GM15510 (cell line): ENCODE results near the gene CACNA1I.

Experiments used
- POLR2A ChIP-seq: IDR thresholded peaks from 3 replicates; pipeline ENCODE4 v1.6.1; 2011; ENCODE audit warnings: borderline replicate concordance; ENCODE audit not compliant: insufficient read length; ENCODE audit errors: extremely low read depth

The CACNA1I gene

DNA sequence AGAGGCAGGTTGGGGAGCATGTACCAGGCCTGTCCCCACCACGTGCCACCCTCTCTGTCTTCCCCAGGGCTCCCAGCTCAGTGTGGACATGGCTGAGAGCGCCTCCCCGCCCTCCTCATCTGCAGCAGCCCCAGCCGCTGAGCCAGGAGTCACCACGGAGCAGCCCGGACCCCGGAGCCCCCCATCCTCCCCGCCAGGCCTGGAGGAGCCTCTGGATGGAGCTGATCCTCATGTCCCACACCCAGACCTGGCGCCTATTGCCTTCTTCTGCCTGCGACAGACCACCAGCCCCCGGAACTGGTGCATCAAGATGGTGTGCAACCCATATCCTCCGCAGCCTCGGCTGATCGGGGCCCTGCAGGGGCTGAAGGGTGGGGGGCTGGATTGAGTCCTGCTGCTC lies at the start of gene CACNA1I:
TSS of gene CACNA1I (plus strand) at position 89 of the 400 bp plus-strand sequence. CDS start at position 89, 0 bp downstream.
- TF ChIP-seq POLR2A = no peak

DNA sequence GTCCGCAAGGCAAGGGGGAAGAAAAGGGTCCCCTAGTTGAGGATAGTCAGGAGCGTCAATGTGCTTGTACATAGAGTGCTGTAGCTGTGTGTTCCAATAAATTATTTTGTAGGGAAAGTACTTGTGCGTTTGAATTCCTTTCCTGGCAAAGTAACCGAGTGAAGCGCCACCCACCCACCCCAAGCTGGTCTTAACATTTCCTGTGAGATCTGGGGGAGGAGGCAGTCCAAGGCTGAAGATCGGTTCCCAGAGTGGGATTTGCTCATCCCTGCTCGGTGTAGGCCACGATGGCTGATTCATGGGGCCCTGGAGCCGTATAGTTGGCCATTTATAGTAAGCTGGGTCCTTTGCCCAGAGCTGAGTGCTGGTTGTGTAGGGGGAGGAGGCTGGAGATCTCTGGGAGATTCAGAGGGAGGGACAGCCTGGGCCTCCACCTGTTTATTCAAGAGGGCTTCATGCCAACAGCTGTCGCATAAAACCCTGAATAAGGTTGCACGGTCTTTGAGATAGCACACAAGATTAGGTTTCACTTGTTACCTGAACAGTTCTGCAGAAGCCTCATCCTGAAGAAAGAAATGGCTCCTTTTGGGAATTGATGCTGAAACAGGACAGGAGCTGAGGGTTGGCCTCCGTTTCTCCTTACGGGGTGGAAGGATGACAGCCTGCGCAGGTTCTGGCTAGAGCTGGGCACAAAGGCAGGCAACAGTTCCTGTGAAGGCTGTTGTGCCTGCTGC lies 47.8 kb upstream of the CACNA1I start:
- no peak for TF ChIP-seq POLR2A

DNA sequence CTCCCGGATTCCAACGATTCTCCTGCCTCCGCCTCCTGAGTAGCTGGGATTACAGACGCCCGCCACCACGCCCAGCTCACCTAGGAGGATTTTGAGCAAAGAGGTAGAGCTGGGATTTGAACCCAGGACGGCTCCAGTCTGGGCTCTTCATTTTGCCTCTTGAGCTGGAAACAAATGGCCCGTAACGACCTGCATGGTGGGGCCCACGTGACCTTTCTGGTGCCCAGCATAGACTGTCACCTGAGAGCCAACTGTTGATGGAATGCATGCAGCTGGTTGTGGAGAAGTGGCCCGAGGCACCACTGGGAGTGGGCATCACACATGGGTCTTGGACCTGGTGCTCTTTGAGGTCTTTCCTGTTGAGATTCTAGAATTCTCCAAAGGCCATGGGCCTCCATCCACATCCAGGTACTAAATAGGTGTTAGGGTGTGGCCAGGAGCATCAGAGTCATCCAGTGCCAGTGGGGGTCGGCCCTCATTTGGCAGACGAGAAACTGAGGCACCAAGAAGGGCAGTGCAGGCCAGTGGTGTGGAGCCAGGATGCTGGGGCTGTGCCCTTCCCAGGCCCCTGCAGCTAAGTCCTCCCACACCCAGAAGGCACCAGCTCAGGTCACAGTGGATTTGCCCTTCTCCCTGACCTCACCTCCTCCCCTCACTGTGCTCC lies 46.3 kb upstream of the CACNA1I start:
- no peak for TF ChIP-seq POLR2A

- peak; percentile 13 for TF ChIP-seq POLR2A
These were observed 45.5 kb upstream of the CACNA1I start for GRCh38 chr22:39524753-39525657.

DNA sequence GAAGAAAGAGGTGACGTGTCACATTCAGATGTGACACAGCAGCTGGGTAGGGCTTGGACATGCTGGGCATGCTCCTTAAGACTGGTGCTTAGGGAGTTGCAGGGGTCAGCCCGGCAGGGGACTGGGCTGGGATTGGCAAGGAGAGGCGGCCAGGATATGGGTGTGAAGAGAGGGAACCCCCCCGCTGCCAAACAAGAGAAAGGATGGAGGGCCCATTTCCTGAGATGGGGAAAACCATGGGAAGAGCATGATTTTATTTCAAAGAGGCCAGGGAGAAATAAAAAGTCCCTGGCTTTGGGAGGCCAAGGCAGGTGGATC lies 44.9 kb upstream of the CACNA1I start:
- peak; percentile 5 for TF ChIP-seq POLR2A

GRCh38 chr22:39526736-39527171 lies 43.8 kb upstream of the CACNA1I start:
- peak; percentile 33 for TF ChIP-seq POLR2A

DNA sequence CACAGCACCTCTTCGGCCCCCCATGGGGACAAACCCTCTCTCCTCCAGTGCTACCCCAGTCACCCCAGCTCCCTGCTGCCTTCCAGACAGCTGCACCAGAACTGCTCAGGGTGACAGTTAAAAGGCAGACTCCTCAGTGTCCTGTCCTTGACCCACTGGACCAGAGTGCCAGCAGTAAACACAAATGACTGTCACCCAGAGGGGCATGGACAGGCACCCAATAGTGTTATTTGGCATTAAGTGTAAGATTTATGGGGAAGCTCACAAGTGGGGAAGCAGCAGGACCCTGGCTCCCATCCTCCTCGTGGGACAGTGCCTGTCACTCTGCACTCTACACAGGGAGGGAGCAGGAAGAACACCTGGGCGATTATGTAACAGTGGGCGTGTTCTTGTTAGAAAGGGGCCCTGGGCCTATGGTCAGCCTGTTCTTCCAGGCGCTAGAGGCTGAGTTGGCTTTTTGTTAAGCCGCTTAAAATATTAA lies 43.0 kb upstream of the CACNA1I start:
- TF ChIP-seq POLR2A = no peak

DNA sequence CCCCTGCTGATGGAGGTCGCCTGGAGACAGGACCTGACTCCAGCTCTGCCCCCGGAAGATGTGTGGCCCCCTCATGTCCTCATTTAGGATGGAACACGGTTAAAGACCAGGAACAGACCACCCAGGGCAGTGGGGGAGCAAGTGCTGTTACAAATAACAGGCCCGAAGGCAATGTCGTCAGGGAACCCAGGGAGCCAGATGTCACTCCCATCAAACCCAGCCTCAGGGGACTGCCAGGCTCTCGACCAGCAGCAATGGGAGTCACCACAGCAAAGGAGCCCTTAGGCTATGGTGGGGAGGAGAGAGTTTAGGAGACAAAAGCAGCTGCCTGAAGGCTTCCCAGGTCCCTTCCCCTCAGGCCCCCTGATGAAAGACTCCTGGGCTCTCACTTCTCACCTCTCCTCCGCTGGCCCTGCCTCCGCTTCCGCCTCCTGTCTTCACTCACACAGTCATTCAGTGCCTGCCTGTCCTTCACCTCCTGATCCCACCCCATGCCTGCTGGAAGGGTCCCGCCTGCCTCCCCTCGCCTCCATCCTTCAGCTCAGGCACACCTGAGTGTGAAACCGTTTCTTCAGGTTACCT lies 42.4 kb upstream of the CACNA1I start:
- TF ChIP-seq POLR2A = no peak

DNA sequence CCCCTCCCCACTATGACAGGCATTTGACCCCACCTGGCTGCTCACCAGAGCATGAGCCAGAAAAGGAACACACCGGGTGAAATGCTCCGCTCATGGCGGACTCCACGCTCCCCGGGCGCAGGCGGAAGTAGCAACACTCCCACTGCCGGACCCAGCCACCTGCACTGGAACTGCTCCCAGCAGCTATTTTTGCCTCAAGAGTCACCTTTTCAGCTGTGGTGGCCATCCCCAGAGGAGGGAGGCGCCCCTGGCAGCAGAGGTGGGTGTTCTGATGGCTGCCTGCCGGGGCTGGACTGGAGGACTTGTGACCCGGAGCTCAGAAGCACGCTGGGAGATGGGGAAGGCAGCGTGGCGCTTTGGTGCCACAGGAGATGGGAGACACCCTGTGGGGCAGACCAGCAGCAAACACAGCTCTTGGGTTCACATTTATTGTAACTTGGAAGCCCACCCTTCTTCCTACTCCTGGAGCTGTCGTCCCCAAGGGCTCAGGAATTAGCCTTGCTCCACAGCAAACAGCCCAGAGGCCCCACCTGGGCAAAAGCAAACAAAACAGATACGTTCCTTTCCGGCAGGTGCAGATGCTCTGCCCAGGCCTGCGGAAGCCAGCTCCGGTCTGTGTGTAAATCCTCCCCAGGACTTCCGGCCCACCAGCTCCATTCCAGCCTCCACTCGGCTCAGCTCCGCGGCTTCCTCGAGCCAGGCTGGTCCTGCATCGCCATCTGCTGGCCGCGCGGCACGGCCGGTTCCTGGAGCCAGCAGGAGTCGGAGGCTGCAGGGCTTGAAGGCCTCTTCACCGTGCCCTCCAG lies 41.7 kb upstream of the CACNA1I start:
- TF ChIP-seq POLR2A = peak; percentile 29

GRCh38 chr22:39529487-39529851 lies 41.1 kb upstream of the CACNA1I start:
- TF ChIP-seq POLR2A = no peak

DNA sequence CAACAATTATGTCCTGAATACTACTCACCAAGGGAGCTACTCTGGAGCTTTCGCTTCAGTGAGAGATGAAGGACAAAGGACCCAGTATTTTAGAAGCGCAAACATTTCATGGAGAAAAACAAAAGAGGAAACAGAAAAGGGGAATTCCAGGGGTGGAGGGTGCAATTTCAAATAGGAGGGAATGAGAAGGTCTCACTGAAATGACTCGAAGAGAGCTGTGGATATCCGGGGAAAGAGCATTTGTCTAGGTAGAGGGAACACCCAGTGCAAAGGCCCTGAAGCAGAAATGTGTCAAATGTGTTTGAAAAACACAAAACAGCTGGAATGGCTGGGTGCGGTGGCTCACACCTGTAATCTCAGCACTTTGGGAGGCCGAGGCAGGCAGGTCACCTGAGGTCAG lies 40.4 kb upstream of the CACNA1I start:
- TF ChIP-seq POLR2A = no peak

DNA sequence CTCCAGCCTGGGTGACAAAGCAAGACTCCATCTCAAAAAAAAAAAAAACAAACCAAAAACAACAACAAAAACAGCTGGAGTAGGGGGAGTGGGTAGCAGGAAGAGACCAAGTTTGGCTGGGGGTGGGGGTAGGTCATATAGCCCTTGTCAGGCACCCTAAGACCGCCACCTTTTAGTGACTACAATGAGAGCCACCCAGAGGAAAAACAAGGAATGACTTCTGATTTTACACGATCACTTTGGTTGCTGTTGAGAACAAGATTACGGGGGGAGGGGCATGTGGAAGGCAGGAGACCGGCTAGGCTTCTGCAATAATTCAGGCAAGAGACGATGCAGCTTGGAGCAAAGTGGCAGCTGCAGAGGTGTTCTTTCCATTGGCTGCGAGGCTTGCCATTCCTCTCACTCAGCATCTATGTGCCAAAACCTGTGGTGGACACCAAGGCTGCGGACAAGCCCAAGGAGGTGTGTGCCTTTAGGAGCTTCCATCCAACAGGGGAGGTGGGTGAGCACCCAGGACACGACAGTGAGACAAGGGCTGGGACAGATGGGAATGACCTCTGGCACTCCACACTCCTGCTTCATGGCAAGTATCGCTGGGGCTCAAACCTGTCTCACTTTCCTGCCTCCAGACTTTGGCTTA lies 39.7 kb upstream of the CACNA1I start:
- TF ChIP-seq POLR2A = no peak

- peak; percentile 98 for TF ChIP-seq POLR2A
These were observed 38.1 kb upstream of the CACNA1I start, which contains the start of gene RPS19BP1 for GRCh38 chr22:39532215-39533073. TSS of gene RPS19BP1 (minus strand) at chr22:39532748. CDS start at chr22:39532738, 10 bp downstream.
